Measurements from ENCODE around the gene TCOF1.
"Not testable (repeated sequence)": the region's sequence is repeated elsewhere in the genome, so short reads cannot be mapped to it uniquely, and the experiment has no call there.

Gene TCOF1

DNA sequence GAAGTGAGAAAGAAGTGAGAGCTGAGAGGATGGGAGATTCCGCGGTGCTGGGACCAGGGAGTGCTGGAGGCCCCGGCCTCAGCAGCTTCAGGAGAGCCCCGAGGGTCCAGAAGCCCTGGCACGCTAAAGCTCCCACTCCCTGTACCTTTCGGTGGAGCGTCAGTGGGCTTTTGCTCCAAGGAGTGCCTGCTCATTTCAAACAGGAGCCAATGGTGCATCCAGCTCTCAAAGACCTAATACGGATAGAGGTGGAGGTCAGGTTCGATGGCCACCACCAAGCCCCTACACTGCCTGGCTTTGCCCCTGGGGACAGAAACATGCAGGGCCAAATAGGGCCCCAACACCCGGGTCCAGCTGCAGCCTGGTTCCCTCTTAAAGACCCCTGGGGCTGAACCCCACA is 47.0 kb downstream of the TCOF1 start:
- DNase-seq (ENCODE audit: low spot score) = no peak
- no peak for FAIRE-seq

- no peak for DNase-seq (ENCODE audit: low spot score)
- no peak for FAIRE-seq
These were observed 47.7 kb downstream of the TCOF1 start for GRCh38 chr5:150404941-150405816.

DNA sequence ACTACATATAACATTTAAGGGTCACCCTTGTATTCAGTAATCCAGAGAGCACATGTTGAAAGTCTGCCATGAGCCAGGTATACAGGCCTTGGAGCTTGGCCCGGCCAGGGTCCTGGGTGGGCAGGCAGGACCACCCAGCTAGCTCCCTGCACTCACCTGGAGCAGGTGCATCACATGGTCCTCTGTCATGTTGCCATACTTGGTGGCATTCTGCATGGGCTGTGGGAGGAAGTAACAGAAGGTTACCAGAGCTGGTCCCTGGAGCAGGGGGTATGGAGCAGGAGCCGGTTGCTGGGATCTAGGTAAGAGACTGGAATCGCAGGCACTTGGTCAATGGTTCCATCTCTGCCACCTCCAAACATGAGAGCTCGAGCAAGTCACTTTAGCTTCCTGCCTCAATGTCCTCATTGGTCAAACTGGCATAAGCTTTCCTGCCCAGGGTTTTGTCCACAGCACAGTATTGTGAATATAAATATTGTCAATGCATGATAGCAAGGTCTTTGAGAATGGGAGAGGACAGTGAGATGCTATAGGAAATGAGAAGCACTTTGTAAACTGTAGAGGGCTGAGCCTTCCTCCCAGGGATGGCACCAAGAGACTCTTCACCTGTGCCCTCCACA is 48.7 kb downstream of the TCOF1 start:
- DNase-seq (ENCODE audit: low spot score) (no peak), FAIRE-seq (no peak)

DNA sequence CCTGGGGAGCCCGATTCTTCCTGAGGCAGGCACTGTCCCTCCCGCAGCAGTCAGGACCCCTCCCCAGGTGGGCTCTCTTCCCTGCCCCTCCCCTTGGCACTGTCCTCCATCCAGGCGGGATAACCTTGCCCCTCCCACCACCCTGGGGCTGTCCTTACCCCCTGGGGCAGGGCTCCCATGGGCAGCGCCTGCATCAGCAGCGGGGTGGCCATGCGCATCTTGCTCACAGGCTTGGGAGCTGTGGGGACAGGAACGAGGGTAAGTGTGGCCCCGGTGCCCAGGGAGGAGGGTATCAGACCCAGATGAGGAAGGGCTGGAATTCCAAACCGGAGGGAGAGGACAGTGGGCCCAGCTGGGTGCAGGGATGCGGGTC is 49.2 kb downstream of the TCOF1 start:
- DNase-seq (ENCODE audit: low spot score) (no peak), FAIRE-seq (no peak)

DNA sequence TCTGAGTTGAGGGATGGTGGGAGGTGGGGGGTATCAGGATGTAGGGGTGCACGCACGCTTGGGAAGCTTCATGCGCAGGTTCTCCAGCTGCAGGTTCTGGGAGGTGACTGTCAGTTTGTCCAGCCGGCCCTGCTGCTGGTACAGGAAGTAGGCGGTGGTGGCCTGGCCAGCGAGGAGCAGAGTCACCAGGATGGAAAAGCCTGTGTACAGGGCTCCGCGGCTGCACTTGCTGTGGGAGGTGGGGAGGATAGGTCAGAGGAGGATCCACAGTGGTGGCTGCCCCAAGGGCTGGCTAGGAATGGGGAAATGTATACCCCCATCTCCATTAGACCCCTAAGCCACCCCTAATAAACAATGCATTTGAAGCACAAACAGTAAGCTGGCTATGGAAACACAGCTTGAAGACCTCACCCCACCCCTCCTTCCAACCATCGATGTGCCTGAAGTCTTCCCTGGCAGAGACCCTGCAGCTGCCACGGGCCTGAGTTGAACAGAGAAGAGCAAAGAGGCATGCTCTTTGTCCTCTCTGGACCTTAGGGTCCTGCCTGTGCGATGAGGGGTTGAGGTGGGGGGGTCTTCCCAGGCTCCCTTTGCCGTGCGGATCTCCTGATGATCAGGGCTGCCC is 49.7 kb downstream of the TCOF1 start:
- no peak for DNase-seq (ENCODE audit: low spot score)
- no peak for FAIRE-seq

- DNase-seq (ENCODE audit: low spot score) = no peak
- FAIRE-seq = no peak
These were observed 50.9 kb downstream of the TCOF1 start for GRCh38 chr5:150408231-150408943.

- peak; percentile 85 for FAIRE-seq
- peak; percentile 95 for DNase-seq (ENCODE audit: low spot score)
These were observed 52.4 kb downstream of the TCOF1 start for GRCh38 chr5:150409638-150410523.

- DNase-seq (ENCODE audit: low spot score) = peak; percentile 76
- no peak for FAIRE-seq
These were observed 53.2 kb downstream of the TCOF1 start for GRCh38 chr5:150410524-150411244.

GRCh38 chr5:150411245-150411979 is 53.9 kb downstream of the TCOF1 start:
- FAIRE-seq (no peak), DNase-seq (ENCODE audit: low spot score) (no peak)

GRCh38 chr5:150412319-150413175 is 55.0 kb downstream of the TCOF1 start, which contains the start of gene CD74:
TSS of gene CD74 (minus strand) at chr5:150412910. CDS start at chr5:150412749, 161 bp downstream.
- DNase-seq (ENCODE audit: low spot score) (no peak), FAIRE-seq (no peak)

DNA sequence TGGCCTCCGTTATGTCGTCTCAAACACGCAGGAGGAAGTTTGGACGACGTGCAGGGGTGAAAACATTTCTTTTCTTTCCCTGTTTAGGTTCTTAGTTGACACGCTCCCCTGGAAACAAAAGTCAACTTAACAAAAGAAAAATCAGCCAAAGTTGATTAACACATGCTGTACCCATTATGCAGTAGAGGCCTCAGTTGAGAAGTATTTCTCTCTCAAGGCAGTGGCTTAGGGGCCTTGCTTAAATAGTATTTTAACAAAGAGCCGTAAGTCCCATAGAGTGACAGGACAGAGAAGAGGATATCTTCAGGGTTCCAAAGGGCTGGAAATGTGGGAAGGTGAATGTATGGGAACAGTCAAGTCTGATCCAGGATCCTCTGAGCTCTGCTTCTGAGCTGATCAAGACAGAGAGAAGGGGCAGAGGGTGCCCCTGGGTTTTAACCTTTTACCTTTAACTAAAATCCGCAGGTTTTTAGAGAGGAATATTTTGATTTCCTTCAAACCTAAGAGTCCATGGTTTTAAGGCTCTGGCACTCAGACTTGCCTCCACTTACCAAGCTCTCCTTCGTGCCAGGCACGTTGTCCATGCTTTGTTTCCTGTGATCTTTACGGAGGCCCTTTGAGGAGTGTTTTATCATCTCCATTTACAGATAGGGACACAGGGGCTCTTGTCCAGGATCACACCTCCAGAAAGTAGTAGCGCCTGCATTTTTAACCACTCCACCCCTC is 55.8 kb downstream of the TCOF1 start:
- FAIRE-seq (no peak), DNase-seq (ENCODE audit: low spot score) (no peak)

- DNase-seq (ENCODE audit: low spot score); FAIRE-seq: not testable (repeated sequence)
These were observed 56.6 kb downstream of the TCOF1 start for GRCh38 chr5:150413902-150414790.

DNA sequence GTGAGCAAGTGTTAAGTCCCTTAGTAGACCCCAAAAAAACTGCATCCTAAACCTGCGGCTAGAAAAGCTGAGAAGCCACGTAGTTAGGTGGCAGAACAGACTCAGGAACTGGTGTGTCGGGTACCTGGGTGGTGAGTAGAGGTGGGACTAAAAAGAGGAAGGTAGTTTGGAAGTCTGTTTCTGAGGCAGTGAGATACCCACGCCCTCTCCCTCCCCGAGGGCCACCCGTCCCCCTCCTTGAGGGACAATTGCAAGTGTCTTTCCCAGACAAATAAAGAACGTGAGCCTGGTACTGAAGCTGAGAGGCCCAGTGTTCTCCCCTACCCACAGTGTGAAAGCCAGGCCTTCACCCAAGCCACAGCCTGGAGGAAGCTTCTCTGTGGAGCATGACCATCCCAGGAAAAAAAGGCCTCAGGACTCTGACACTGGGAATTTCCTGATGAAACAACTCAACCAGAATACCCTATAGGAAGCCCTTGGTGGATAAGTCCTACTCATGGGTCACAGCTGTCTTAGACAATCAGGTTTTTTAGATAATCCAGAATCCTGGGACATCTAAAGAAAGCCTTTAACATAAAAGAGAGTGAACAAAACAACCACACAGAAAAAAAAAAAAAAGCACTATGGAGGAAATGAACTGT is 62.3 kb downstream of the TCOF1 start:
- FAIRE-seq (no peak), DNase-seq (ENCODE audit: low spot score) (no peak)

- FAIRE-seq = no peak
These were observed 64.6 kb downstream of the TCOF1 start for GRCh38 chr5:150422075-150422474.

DNA sequence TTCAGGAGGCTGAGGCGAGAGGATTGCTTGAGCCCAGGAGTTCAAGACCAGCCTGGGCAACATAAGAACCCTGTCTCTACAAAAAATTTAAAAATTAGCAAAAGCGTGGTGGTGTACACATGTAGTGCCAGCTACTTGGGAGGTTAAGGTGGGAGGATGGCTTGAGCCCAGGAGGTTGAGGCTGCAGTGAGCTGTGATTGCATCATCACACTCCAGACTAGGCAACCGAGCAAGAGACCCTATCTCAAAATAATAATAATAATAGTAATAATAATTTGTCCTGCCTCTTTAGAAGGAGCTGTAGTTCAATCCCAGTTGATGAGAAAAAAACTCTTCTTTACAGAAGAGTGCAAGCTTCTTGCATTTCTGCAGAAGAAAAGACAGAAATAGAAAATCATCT is 65.3 kb downstream of the TCOF1 start:
- no peak for FAIRE-seq
- no peak for DNase-seq (ENCODE audit: low spot score)

More at GRCh38 chr5:150422075-150422474, 64.6 kb downstream of the TCOF1 start:
- DNase-seq (ENCODE audit: low spot score) = no peak

GRCh38 chr5:150426165-150426564 is 68.7 kb downstream of the TCOF1 start:
- not testable (repeated sequence) for FAIRE-seq

More at GRCh38 chr5:150426165-150426564, 68.7 kb downstream of the TCOF1 start:
- not testable (repeated sequence) for DNase-seq (ENCODE audit: low spot score)

All from urothelium cell line (cell line).